ENCODE results near the gene DDX54.
"Not testable (repeated sequence)": the region's sequence is repeated elsewhere in the genome, so short reads cannot be mapped to it uniquely, and the experiment has no call there.

The DDX54 gene

DNA sequence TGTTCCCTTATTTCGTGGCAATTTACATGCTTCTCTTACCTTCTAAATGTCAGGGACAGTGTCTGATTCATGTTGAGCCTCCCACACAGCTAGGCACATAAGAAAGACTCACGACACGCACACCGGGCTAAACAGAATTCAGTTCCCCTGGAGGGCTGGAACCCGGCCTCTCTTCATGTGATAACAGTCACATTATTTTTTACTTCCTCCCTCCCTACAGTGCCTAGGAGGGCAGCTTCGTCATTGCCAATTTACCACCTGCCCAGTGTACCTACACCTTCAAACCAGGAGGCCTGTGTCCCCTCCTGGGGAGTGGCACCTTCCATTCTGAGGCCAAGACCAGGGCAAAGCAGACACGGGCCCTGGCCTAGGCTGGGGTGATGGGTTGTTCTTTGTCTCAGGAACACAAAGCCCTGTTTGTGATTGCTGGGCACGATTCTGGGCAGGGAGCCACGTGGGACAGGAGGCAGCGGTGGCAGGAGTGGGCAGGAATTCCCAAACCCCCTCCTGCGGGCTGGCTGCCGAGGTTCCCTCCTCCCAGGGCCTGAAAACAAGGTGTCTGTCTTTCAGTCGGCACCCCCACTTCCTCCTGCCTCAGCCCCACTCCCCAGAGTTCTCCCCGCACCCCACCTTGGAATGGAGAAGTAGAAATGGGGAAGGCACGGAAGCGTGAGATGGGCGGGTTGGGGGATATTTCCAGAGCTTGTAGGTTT is 42.9 kb downstream of the DDX54 start:
- DNase-seq (ENCODE audit: low read depth): no peak

DNA sequence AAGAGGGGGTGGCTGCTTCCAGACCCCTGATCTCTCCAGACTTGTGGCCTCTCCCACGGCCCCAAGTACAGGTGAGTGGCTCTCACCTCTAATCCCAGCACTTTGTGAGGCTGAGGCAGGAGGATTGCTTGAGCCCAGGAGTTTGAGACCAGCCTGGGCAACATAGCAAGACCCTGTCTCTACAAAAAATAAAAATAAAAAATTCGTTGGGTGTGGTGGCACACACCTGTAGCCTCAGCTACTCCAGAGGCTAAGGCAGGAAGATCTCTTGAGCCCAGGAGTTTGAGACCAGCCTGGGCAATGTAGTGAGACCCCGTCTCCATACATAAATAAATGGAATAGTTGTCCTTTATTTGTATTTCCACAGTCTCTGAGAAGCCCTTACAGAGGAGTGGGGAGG is 43.6 kb downstream of the DDX54 start:
- not testable (repeated sequence) for DNase-seq (ENCODE audit: low read depth)

DNA sequence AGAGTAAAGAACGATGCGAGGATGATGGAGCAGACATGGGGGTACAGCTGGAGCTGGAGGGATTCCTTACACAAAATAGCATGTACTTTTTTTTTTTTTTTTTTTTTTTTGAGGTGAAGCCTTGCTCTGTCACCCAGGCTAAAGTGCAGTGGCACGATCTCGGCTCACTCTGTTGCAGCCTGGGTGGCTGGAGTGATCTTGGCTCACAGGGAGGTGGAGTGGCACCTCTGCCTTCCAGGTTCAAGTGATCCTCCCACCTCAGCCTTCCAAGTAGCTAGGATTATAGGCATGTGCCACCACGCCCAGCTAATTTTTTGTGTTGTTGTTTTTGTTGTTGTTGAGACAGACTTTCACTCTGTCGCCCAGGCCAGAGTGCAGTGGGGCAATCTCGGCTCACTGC is 44.6 kb downstream of the DDX54 start:
- no peak for DNase-seq (ENCODE audit: low read depth)

DNA sequence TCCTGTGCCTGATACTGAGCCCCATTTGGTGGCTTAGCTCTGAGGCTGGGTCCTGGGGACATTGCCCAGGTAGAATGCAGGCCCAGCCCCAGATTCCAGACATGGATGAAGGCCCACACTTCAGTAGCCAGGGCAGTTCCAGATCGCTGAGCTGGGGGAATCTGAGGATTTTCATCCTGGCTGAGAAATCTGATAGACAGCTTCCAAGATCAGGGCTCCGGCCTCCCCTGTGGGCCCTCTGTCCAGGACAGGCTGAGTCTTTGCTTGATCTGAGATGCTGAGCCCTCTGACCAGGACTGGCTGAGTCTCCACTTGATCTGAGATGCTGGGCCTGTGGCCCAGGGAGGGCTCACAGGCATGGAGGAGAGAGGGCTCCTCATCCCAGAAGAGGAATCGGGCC is 46.5 kb downstream of the DDX54 start:
- no peak for DNase-seq (ENCODE audit: low read depth)

GRCh38 chr12:113137861-113138783 is 47.2 kb downstream of the DDX54 start:
- DNase-seq (ENCODE audit: low read depth): no peak

DNA sequence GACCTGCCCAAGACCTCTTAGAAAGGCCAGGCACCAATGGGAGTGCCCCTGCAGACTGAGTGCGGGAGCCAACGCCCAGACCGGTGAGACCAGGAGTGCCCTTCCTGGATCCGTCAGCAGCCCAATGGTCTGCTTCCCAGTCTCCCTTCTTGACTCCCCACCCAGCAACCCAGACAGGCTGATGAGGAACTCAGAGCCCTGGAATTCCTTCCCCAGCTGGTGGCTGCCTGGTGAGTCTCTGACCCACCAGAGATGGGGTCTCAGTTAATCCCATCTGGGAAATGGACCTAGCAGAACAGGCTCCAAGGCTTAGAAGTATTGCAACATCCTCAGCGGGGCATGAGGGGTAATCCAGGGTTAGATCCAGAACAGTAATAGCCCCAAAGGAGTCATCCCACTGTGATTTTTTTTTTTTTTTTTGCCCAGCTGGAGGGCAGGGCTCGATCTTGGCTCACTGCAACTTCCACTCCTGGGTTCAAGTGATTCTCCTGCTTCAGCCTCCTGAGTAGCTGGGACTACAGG is 48.2 kb downstream of the DDX54 start:
- no peak for DNase-seq (ENCODE audit: low read depth)

DNA sequence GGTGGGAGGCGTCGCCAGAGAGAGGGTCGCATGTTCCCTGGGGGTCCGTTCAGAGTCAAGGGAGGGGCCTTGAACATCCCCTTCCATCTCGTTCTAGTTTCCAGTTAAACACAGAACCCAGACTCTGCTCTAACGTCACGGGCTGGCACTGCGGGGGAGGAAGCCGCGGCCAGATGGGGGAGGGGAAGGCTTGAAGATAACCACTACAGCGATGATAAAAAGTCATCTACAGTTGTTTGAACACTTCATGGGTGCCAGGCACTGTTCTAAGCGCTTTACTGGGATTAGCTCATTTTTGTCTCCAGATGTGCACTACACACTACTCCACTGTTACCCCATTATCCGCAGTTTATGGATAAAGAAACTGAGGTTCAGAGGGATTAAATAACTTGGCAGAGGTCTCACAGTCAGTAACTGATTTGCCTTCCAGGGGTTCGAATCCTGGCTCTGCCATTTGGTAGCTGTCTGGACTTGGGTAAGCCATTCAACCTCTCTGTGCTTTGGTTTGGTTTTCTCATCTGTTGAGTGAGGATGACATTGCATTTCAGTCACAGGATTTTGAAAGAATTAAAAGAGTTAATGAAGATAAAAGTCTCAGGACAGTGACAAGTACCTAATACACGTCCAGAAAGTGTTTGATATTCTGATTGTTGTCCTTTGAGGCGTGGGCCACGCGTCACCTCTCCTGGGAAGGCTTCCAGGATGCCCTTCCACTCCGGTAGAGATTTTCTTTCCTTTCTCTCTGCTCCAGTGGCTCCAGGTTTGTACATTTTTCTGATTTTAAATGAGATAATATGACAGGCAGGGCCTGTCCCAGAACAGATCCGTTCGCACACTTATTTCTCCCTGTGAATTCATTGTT is 48.9 kb downstream of the DDX54 start:
- peak; percentile 33 for DNase-seq (ENCODE audit: low read depth)

- DNase-seq (ENCODE audit: low read depth): peak; percentile 67
Measured at GRCh38 chr12:113135178-113136127, 49.8 kb downstream of the DDX54 start, which contains the start of gene RASAL1. Gene RASAL1, minus strand, starts transcription at chr12:113135761. Its CDS starts 299 bp downstream, at chr12:113135462.

DNA sequence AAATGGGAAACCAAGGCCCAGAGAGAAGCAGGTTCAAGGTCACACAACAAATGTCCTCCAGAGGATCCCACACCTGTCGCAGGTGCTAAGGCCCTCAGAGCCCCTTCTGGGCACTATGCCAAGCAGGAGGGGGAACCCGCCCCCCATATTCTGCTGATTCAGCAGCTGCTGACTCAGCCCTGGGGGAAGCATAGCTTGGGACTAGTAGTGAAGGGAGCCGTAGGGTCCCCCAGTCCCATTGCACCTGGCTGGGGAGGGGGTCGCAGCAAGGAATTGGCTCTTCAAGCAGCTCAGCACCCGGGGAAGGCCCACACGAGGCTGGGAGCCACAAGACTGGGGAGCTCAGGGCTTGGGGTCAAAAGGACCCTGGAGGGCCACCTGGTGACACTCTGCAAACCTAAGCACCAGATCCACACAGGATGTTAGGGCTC is 50.7 kb downstream of the DDX54 start:
- DNase-seq (ENCODE audit: low read depth): no peak

DNA sequence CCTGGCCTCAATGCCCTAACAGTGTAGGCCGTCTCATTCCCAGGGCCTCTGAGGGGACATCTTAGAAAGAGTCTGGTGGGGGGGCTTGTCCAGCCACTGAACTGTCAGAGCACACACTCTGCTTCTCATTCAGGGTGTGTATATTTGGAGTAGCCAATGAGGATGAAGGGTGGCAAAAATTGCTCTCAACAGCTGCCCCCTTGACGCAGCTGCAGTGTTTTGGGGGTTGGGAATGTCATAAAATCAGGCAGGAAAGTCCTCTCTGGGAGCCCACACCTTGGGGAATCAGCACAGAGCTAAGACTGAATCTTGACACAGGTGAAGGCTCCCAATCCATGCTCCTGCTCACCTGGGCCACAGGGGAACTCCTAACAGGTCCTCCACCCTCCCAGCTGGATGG is 51.2 kb downstream of the DDX54 start:
- no peak for DNase-seq (ENCODE audit: low read depth)

- no peak for DNase-seq (ENCODE audit: low read depth)
Measured at GRCh38 chr12:113133666-113134065, 51.6 kb downstream of the DDX54 start.

- no peak for DNase-seq (ENCODE audit: low read depth)
Measured at GRCh38 chr12:113133036-113133435, 52.2 kb downstream of the DDX54 start.

- no peak for DNase-seq (ENCODE audit: low read depth)
Measured at GRCh38 chr12:113131556-113131955, 53.7 kb downstream of the DDX54 start.

GRCh38 chr12:113130457-113131135 is 54.7 kb downstream of the DDX54 start:
- no peak for DNase-seq (ENCODE audit: low read depth)

DNA sequence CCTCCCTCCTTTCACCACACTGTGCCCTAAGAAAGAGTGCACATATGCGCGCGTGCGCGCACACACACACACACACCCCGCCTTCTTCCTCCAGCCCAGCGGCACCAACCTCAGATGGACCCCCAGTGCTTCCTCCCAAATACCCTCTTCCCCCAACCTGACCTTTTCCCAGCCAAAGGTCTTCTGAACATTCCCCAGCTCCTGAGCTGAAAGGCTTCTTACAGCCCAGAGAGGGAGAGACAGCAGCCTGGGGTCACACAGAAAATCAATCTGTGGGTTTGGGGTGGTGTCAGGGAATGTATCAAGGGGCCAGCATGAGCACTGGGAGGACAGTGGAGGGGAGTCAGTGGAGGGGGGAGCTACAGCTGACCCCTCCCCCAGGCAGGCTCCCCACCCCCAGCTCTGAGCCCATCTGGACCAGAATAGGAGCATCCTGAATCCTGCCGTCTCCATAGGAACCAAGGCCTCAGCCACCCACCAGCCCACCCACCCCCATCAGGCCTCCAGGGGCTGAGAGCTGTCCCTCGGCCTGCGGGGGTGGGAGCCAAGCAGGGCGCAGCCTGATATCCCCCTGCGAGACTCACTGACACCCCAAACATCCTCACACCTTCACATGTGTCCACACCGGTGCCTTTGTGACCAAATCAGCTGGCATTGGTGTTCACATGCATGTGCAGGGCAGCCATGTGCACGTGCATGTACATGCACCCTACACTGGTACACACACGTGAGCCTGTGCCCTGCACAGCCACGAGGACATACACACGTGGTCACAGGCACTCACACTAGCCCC is 55.4 kb downstream of the DDX54 start:
- no peak for DNase-seq (ENCODE audit: low read depth)

DNA sequence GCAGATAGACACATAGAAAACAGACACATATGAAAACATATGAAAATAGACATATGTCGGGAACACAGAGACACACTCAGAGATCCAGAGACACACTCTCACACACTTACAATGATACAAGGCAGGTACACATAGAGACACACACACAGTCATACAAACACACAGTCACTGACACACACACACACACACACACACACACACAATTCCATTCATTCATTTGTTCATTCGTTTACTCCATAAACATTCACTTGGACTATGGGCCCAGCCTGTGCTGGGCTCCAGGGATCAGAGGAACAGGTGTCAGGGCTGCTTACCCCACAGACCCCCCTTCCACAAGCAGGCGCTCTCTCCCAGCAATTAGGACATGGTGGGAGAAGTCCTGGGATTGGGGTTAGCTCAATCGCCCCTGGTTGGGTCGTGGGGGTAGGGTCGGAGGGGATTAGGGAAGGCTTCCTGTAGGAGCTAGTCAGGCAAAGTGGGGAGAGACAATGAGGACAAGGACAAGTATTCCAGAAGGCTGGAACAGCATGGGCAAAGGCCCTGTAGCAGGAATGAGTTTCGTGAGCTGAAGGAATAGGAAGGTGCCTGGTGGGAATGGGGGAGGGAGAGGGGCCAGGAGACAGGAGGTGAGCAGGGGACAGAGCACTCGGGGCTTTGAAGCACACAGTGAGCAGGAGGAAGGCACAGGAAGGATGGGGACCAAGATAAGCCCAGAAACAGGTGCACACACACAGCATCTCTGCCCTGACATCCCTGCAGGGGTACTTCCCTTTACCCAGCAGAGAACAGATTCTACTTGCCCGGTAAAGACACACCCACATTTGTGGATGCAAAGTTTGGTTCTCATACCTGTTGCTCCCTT is 56.2 kb downstream of the DDX54 start:
- no peak for DNase-seq (ENCODE audit: low read depth)

GRCh38 chr12:113127791-113128199 is 57.5 kb downstream of the DDX54 start:
- DNase-seq (ENCODE audit: low read depth): no peak

DNA sequence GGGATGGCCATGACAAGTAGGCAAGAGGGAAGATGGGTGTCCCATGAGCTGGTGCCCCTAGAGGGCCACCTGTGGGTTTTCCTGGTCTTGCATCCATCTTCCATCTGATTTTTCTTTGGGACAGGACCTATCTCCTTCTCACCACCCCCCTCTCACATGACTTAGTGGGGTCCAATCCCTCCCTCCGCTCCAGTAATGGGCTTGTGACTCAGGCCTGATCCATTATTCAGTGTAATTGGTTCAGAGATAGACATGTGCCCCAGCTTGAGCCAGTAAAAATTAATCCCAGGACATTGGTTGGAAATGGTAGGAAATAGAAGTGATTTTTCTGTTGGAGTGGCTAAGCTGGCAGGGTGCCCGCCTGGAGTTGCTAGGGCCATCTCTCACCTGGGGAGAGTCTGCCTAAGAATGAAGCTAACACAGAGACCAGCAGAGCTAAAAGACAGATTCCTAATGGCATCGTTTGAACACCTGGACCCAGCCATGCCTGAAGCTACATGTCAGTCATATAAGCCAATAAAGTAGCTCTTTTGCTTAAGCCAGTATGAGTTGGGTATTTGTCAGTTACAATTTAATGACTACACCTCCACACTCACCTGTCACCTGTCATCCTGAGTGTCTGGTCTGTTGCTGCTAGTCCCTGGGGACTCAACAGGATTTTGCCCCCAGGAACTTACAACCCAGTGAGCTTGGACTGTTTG is 64.5 kb downstream of the DDX54 start:
- DNase-seq (ENCODE audit: low read depth): no peak

Measured in activated T-cell treated with anti-CD3 and anti-CD28 coated beads for 1 hour (primary cell).